GM19372 (cell line): Measurements from ENCODE around the gene MMP8.

Experiments used
- ATAC-seq: cut with Tn5 transposase; IDR thresholded peaks from one replicate; pipeline ENCODE4 v1.9.1; 2021; ENCODE audit warnings: mild to moderate bottlenecking, low read depth, moderate library complexity; ENCODE audit not compliant: unreplicated experiment

Gene MMP8

DNA sequence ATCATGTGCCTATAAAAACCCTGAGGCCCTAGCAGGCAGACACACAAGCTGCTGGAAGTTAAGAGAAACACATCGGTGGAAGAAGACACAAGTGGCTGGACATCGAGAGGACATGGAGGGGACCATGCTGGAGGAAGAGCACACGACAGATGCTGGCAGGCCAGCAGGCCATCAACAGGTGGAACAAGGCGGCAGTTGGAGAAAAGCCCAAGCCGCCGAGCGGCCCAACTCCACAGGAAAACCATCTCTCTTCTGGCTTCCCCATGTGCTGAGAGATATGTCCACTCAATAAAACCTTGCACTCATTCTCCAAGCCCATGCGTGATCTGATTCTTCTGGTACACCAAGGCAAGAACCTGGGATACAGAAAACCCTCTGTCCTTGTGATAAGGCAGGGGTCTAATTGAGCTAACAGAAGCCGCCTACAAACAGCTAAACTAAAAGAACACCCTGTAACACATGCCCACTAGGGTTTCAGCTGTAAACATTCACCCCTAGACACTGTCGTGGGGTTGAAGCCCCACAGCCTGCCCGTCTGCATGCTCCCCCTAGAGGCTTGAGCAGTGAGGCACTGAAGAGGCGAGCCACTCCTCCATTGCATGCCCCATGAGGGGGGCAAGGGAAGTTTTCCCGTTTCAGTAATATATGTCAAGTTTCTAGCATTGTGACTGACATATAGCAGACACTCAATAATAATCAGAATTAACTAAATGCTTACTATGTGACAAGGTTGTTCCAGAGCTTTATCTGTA, 60.6 kb downstream of the MMP8 start:
- ATAC-seq: no peak

DNA sequence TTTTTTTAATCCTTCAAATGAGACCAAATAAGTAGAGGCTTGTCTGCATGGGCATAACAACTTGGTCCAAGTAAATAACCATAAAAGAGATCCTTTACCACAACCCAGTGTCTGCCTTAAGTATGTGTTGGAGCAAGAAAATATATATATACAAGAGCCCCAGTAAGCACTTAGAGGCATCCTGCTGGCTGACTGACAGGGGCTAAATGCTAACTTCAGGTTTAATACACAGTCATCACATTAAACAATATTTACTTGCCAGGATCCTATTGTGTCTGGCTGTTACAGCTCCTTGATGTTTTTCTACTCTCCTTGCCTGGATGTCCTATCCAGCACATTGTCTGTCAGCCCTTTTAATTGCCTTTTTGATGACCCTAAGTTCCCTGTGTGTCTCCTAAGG, 62.1 kb downstream of the MMP8 start:
- no peak for ATAC-seq
